K562 (cell line): ENCODE measurements around the gene ACLY. TPM values are rescaled to one million over a fixed set of nuclear protein-coding genes. Genes with fewer than 3 reads are reported as not detected.

ENCODE experiments used
- ATF4 ChIP-seq: fragments of 450-650 bp; formaldehyde crosslinking; IDR thresholded peaks from 2 replicates; pipeline ENCODE4 v1.4.0; 2022; ENCODE audit warnings: mild to moderate bottlenecking, moderate library complexity
- BCLAF1 ChIP-seq, 2 experiments: fragments of 450-650 bp in 1 of 2; IDR thresholded peaks; 2 replicates each; pipeline ENCODE4 v1.6.1; 2011 to 2017; ENCODE audit warnings: low read depth in 2 of 2, antibody characterized with exemption in 1 of 2, borderline replicate concordance in 1 of 2, low read length in 1 of 2, mild to moderate bottlenecking in 1 of 2, mixed read lengths in 1 of 2; ENCODE audit not compliant: control insufficient read depth in 1 of 2
- CXXC5 ChIP-seq: fragments of 250-450 bp; sonication (Bioruptor Pico); IDR thresholded peaks from 2 replicates; pipeline ENCODE4 v1.8.0; 2022; ENCODE audit warnings: inconsistent platforms, mild to moderate bottlenecking, moderate library complexity
- ELF4 ChIP-seq: fragments of 450-650 bp; formaldehyde crosslinking; IDR thresholded peaks from 2 replicates; pipeline ENCODE4 v1.4.0; 2022; ENCODE audit warnings: missing genetic modification characterization
- FIP1L1 ChIP-seq: fragments of 200-400 bp; formaldehyde crosslinking; IDR thresholded peaks from 2 replicates; pipeline ENCODE4 v1.6.1; 2018; ENCODE audit warnings: mild to moderate bottlenecking, low read depth, low read length; ENCODE audit not compliant: poor library complexity, severe bottlenecking
- FUS ChIP-seq: fragments of 200-400 bp; formaldehyde crosslinking; optimal IDR thresholded peaks from 2 replicates; pipeline ENCODE3; 2017; ENCODE audit warnings: low read depth, low read length
- MXI1 ChIP-seq: IDR thresholded peaks from 2 replicates; pipeline ENCODE4 v1.6.1; 2011; ENCODE audit warnings: low read depth, mild to moderate bottlenecking, improper control_type of control experiment, low read length
- MYC ChIP-seq, 2 experiments: fragments of 250-450 bp in 1 of 2; sonication (Bioruptor Pico) in 1 of 2; IDR thresholded peaks; 2 replicates each; pipeline versions ENCODE4 v1.5.1 to v1.6.1; 2012 to 2021; ENCODE audit warnings: low read depth in 2 of 2, borderline replicate concordance in 1 of 2, improper control_type of control experiment in 1 of 2, low read length in 1 of 2, mild to moderate bottlenecking in 1 of 2, moderate library complexity in 1 of 2
- NR3C1 ChIP-seq: sonication (generic); formaldehyde crosslinking; IDR thresholded peaks from 2 replicates; pipeline ENCODE4 v1.8.1; 2022; ENCODE audit warnings: missing genetic modification reagents
- PHF21A ChIP-seq: fragments of 450-650 bp; IDR thresholded peaks from 2 replicates; pipeline ENCODE4 v1.6.1; 2017; ENCODE audit warnings: low read depth, borderline replicate concordance
- U2AF2 ChIP-seq: fragments of 200-400 bp; formaldehyde crosslinking; optimal IDR thresholded peaks from 2 replicates; pipeline ENCODE3; 2017; ENCODE audit warnings: low read depth, mild to moderate bottlenecking, low read length
- ZMIZ1 ChIP-seq, 2 experiments: fragments of 150-350 bp in 1 of 2; IDR thresholded peaks; 2 replicates each; pipeline ENCODE4 v1.6.1; 2012 to 2016; ENCODE audit warnings: low read depth in 2 of 2, low read length in 2 of 2, mild to moderate bottlenecking in 1 of 2, moderate library complexity in 1 of 2
- ZNF347 ChIP-seq: fragments of 450-650 bp; formaldehyde crosslinking; IDR thresholded peaks from 2 replicates; pipeline ENCODE4 v1.4.0; 2020; ENCODE audit warnings: low read depth, mild to moderate bottlenecking, moderate library complexity
- ZNF592 ChIP-seq: fragments of 450-650 bp; IDR thresholded peaks from 2 replicates; pipeline ENCODE4 v1.6.1; 2017; ENCODE audit warnings: antibody characterized with exemption, mild to moderate bottlenecking
- polyA plus RNA-seq, 8 experiments: library from polyadenylated mRNA; depleted of rRNA in 4 of 8; stranded (reverse) in 5 of 8; unstranded in 3 of 8; fragments of >200 nt; fragmentation: Nextera tagmentation in 2 of 8; fragmentation: Illumina TruSeq in 1 of 8; extraction: Ambion mirVana in 2 of 8; extraction: Trizol in 1 of 8; gene quantifications; 2 replicates each; pipeline versions ENCODE4 v1.2.1 to v1.2.3, GENCODE V29; 2011 to 2014; ENCODE audit warnings: inconsistent platforms in 1 of 8, missing spikeins in 1 of 8
- total RNA-seq, 7 experiments: library from RNA; depleted of rRNA in 6 of 7; stranded (reverse); fragments of >200 nt in 6 of 7; fragmentation: Illumina TruSeq in 2 of 7; extraction: Trizol in 2 of 7; gene quantifications; 2 replicates each; pipeline versions ENCODE4 v1.2.1 to v1.2.3, GENCODE V29; 2011 to 2021; ENCODE audit warnings: low replicate concordance in 1 of 7

Gene ACLY
- total and polyA plus RNA-seq, 9 of the 15 experiments (the other 6 are each of a cell fraction or from before 2014, with no cell fraction given): 42.9 to 280 (median 125) TPM

GRCh38 chr17:41966463-41967140 lies 47.9 kb upstream of the ACLY start, which contains the start of gene CNP (continued):
- TF ChIP-seq CXXC5 (CRISPR knock-in tag) (peak; percentile 66), PHF21A (no peak), NR3C1 (no peak), FUS (peak; percentile 16), FIP1L1 (peak; percentile 85), ZNF592 (0 out of 2 replicates have a peak, but pooled peaks have one; percentile 41), U2AF2 (no peak), ZMIZ1 (IDR thresholded peaks at IDR 0.05; ENCODE audit: low read depth in 2 of 2, low read length in 2 of 2) (peak in 1 of 2 experiments; percentile 38; a peak in 1 of 4 replicates), ELF4 (CRISPR knock-in tag) (no peak), BCLAF1 (IDR thresholded peaks at IDR 0.05; ENCODE audit: borderline replicate concordance in 1 of 2, control insufficient read depth in 1 of 2, low read depth in 2 of 2, low read length in 1 of 2) (no peak), ATF4 (no peak), ZNF347 (no peak), MXI1 (0 out of 2 replicates have a peak, but pooled peaks have one; percentile 38), MYC (IDR thresholded peaks at IDR 0.05; ENCODE audit: low read depth, low read length) (peak; percentile 66; the same call in 1 of the 2 replicates), MYC (CRISPR knock-in tag; IDR thresholded peaks at IDR 0.05; ENCODE audit: borderline replicate concordance, low read depth) (no peak)
